Fibroblast of pulmonary artery (primary cell): ENCODE results near the gene MTA1.

Source experiments
- DNase-seq: peaks from one replicate; pipeline ENCODE4 v3.0.0-alpha.2; 2010; ENCODE audit warnings: low read depth
- H3K4me3 ChIP-seq: replicated peaks from 2 replicates; pipeline ENCODE4 v1.5.1; 2011; ENCODE audit warnings: low read depth, mild to moderate bottlenecking, control low read depth, low read length, moderate library complexity
- CTCF ChIP-seq: IDR thresholded peaks from 2 replicates; pipeline ENCODE4 v1.5.1; 2011; ENCODE audit warnings: mild to moderate bottlenecking, control low read depth, low read length, inconsistent platforms; ENCODE audit errors: missing control alignments

MTA1 gene

GRCh38 chr14:105387530-105387922, 32.1 kb upstream of the MTA1 start:
- no peak for TF ChIP-seq CTCF
- no peak overlapping the region for H3K4me3 ChIP-seq
- no peak for DNase-seq

DNA sequence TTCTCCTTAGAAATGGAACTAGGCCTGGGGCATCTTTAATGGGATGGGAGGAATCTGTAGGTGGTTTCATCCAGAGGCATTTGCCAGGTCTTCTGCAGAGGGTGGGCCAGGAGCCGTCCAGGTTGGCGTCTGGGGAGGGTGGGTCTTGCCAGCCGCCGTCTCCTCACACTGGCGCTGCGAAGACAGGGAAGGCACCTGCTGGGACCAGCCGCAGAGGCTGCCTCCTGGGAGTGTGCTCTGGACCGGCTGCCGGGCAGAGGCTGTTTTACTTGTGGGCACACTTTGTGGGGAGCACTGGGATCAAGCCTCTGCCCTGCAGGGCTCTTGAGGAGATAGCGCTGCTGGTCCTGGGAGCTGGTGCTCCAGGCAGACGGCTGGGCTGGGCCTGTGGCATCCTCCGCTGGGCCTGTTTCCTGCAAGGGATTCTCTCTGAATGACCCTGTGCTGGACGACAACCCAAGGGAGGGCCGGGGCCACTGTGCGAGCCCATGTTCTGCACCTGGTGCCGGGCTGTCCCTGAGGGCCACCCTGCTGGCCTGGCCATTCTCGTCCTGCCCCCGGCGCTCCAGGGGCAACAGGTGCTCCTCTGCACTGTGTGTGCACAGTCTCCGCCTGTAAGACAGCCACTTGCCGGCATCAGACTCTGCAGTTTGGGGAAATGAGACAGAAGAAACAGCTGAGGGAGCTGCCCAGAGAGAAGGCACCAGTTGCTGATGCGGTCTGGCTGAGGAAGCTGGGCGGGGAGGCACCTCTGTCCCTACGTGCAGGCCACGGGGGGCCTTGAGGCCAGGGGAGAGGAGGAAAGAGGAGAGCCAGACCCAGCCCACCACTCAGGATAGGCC, 31.3 kb upstream of the MTA1 start:
- no peak overlapping the region for H3K4me3 ChIP-seq
- DNase-seq: no peak
- TF ChIP-seq CTCF: no peak

GRCh38 chr14:105388976-105389375, 30.7 kb upstream of the MTA1 start:
- no peak for TF ChIP-seq CTCF
- no peak for DNase-seq
- H3K4me3 ChIP-seq: no peak overlapping the region

DNA sequence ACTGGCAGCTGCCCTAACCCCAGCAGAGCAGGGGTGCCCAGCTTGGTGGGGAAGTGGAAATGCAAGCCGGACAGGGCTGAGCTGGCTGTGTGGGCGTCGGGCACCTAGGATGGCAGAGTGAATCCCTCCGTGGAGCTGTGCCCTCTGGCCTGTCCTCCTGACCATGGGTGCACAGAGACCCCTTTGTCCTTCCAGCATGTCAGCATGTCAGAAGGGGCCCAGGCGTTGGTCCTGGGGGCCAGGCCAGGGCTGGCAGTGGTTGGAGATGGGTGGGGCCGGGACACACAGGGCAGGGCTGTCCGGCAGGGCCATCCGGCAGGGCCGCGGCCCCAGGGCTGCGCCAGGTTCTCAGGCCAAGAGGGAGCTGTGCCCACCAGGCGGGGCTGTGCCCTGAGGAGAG, 30.1 kb upstream of the MTA1 start:
- TF ChIP-seq CTCF: no peak
- H3K4me3 ChIP-seq: no peak overlapping the region
- no peak for DNase-seq

DNA sequence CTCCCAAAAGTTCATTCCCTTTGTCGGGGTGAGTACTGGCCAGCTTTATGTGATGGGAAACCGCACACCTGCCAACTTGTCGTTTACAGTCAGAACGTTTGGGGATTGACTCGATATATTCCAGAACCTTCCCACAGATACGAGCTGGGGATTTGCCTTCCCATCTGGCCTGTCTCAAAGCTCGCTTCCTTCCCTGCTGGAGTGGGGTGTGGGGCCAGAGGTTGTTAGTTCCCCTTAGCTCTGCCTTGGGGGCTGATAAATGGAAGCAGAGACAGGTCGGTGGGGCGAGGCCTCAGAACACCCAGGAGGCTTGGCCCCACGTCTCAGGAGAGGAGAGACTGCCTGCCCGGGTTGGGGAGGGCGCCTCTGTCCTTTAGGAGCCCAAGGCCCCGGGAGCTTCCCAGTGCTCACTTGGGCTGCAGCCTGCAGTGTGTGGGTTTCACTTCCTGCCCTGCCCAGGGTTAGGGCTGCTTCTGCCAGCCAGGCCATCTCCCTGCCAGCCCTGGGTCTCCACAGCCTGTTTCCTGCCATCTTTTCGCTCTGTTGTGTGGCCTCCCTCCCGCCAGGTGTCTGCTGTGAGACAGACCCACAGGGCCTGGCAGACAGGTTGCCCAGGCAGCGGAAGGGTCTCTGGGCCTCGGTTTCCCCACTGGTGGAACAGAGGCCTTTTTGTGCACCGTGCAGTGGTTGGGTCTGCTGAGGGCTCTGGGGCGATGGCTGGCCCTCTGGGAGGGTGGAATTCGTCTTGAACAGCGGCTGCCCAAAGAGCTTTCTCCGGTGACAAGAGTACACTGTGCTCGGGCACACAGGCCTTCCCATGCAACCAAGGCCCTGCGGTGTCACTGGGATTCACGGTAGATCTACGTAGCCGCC, 29.4 kb upstream of the MTA1 start:
- TF ChIP-seq CTCF: no peak
- no peak for DNase-seq
- no peak overlapping the region for H3K4me3 ChIP-seq

- no peak for DNase-seq
- no peak overlapping the region for H3K4me3 ChIP-seq
- no peak for TF ChIP-seq CTCF
Measured at GRCh38 chr14:105390849-105391500, 28.7 kb upstream of the MTA1 start.
